H9 (cell line): ENCODE measurements around the gene PLPP7. TPM values are rescaled to one million over a fixed set of nuclear protein-coding genes. Genes with fewer than 3 reads are reported as not detected.

ENCODE experiments used
- DNase-seq: peaks from one replicate; pipeline ENCODE4 v3.0.0-alpha.2; 2017
- H2AFZ ChIP-seq: one replicate; pipeline ENCODE4 v1.6.1; 2013; ENCODE audit warnings: mild to moderate bottlenecking, low read length, control low read depth, moderate library complexity
- H2AK5ac ChIP-seq: 2 replicates; pipeline ENCODE4 v1.6.1; 2013; ENCODE audit warnings: low read length, control low read depth, mixed read lengths; ENCODE audit not compliant: insufficient read length
- H2BK120ac ChIP-seq: one replicate; pipeline ENCODE4 v1.6.1; 2013; ENCODE audit warnings: low read depth, mild to moderate bottlenecking, low read length, control low read depth, inconsistent platforms; ENCODE audit not compliant: poor library complexity, severe bottlenecking
- H2BK12ac ChIP-seq: 2 replicates; pipeline ENCODE4 v1.6.1; 2013; ENCODE audit warnings: low read length, control low read depth, mixed read lengths, low read depth; ENCODE audit not compliant: insufficient read length
- H2BK15ac ChIP-seq: 2 replicates; pipeline ENCODE4 v1.6.1; 2013; ENCODE audit warnings: low read depth, low read length, control low read depth
- H2BK20ac ChIP-seq: one replicate; pipeline ENCODE4 v1.6.1; 2013; ENCODE audit warnings: low read depth, mild to moderate bottlenecking, low read length, control low read depth, inconsistent platforms; ENCODE audit not compliant: poor library complexity, severe bottlenecking
- H2BK5ac ChIP-seq: 2 replicates; pipeline ENCODE4 v1.6.1; 2013; ENCODE audit warnings: low read length, control low read depth, mixed read lengths; ENCODE audit not compliant: insufficient read length
- H3K14ac ChIP-seq: 2 replicates; pipeline ENCODE4 v1.6.1; 2013; ENCODE audit warnings: low read length, control low read depth; ENCODE audit not compliant: insufficient read depth
- H3K18ac ChIP-seq: 2 replicates; pipeline ENCODE4 v1.6.1; 2013; ENCODE audit warnings: low read depth, mild to moderate bottlenecking, mixed read lengths, low read length, control low read depth; ENCODE audit not compliant: insufficient read length
- H3K23ac ChIP-seq: 2 replicates; pipeline ENCODE4 v1.6.1; 2013; ENCODE audit warnings: low read length, control low read depth, mixed read lengths, low read depth; ENCODE audit not compliant: insufficient read length
- H3K23me2 ChIP-seq: 2 replicates; pipeline ENCODE4 v1.6.1; 2013; ENCODE audit warnings: low read depth, mild to moderate bottlenecking, mixed read lengths, low read length, control low read depth; ENCODE audit not compliant: insufficient read length, poor library complexity, severe bottlenecking
- H3K27ac ChIP-seq: 2 replicates; pipeline ENCODE4 v1.5.1; 2013; ENCODE audit warnings: low read length, control low read depth, mixed read lengths, low read depth; ENCODE audit not compliant: insufficient read length
- H3K27me3 ChIP-seq: 2 replicates; pipeline ENCODE4 v1.6.1; 2013; ENCODE audit warnings: low read length, control low read depth, inconsistent platforms; ENCODE audit not compliant: insufficient read depth
- H3K4ac ChIP-seq: 2 replicates; pipeline ENCODE4 v1.6.1; 2013; ENCODE audit warnings: low read depth, mild to moderate bottlenecking, control low read depth, inconsistent platforms, low read length, moderate library complexity
- H3K4me1 ChIP-seq: 2 replicates; pipeline ENCODE4 v1.6.1; 2013; ENCODE audit warnings: low read length, control low read depth, inconsistent platforms; ENCODE audit not compliant: insufficient read depth
- H3K4me2 ChIP-seq: 2 replicates; pipeline ENCODE4 v1.6.1; 2013; ENCODE audit warnings: low read length, control low read depth, mixed read lengths; ENCODE audit not compliant: insufficient read length, insufficient read depth
- H3K56ac ChIP-seq: 2 replicates; pipeline ENCODE4 v1.6.1; 2013; ENCODE audit warnings: low read depth, mild to moderate bottlenecking, mixed read lengths, low read length, control low read depth; ENCODE audit not compliant: insufficient read length
- H3K79me1 ChIP-seq: 2 replicates; pipeline ENCODE4 v1.6.1; 2013; ENCODE audit warnings: low read depth, mild to moderate bottlenecking, moderate library complexity, low read length, control low read depth, inconsistent platforms; ENCODE audit not compliant: insufficient read depth, poor library complexity, severe bottlenecking
- H3K79me2 ChIP-seq: 2 replicates; pipeline ENCODE4 v1.6.1; 2013; ENCODE audit warnings: low read length, control low read depth, inconsistent platforms; ENCODE audit not compliant: insufficient read depth
- H3K9ac ChIP-seq: 2 replicates; pipeline ENCODE4 v1.6.1; 2013; ENCODE audit warnings: low read length, control low read depth, mixed read lengths; ENCODE audit not compliant: insufficient read length; ENCODE audit errors: extremely low read depth
- H3K9me3 ChIP-seq: one replicate; pipeline ENCODE4 v1.6.1; 2013; ENCODE audit warnings: low read depth, low read length, inconsistent platforms; ENCODE audit not compliant: control insufficient read depth
- H3T11ph ChIP-seq: one replicate; pipeline ENCODE4 v1.6.1; 2013; ENCODE audit warnings: mild to moderate bottlenecking, low read length, control low read depth, inconsistent platforms
- H4K20me1 ChIP-seq: one replicate; pipeline ENCODE4 v1.6.1; 2013; ENCODE audit not compliant: control insufficient read depth, insufficient read length, insufficient read depth
- H4K5ac ChIP-seq: 2 replicates; pipeline ENCODE4 v1.6.1; 2013; ENCODE audit warnings: low read depth, mild to moderate bottlenecking, mixed read lengths, low read length, control low read depth; ENCODE audit not compliant: insufficient read length
- H4K8ac ChIP-seq: replicated peaks from 2 replicates; pipeline ENCODE4 v1.6.1; 2013; ENCODE audit warnings: low read length, control low read depth, mixed read lengths, low read depth; ENCODE audit not compliant: insufficient read length
- H4K91ac ChIP-seq: 2 replicates; pipeline ENCODE4 v1.6.1; 2013; ENCODE audit warnings: low read depth, mild to moderate bottlenecking, moderate library complexity, mixed read lengths, low read length, control low read depth; ENCODE audit not compliant: insufficient read length
- H3K27ac Mint-ChIP-seq, 3 experiments: 2 replicates in 2 of 3; 3 replicates in 1 of 3; pipeline ENCODE4 v1.8.0; 2020 to 2021; ENCODE audit warnings: mixed read lengths in 3 of 3, mild to moderate bottlenecking in 1 of 3, moderate library complexity in 1 of 3
- H3K27me3 Mint-ChIP-seq: 2 replicates; pipeline ENCODE4 v1.8.0; 2021; ENCODE audit warnings: low read depth, mild to moderate bottlenecking, moderate library complexity, mixed read lengths
- H3K36me3 Mint-ChIP-seq, 3 experiments: 2 replicates in 2 of 3; 3 replicates in 1 of 3; pipeline ENCODE4 v1.8.0; 2020 to 2021; ENCODE audit warnings: low read depth in 3 of 3, mixed read lengths in 3 of 3; ENCODE audit not compliant: insufficient read depth in 1 of 3
- H3K4me1 Mint-ChIP-seq, 2 experiments: 2 replicates each; pipeline ENCODE4 v1.8.0; 2020; ENCODE audit warnings: mixed read lengths in 2 of 2
- H3K4me3 Mint-ChIP-seq, 2 experiments: 2 replicates in 1 of 2; 3 replicates in 1 of 2; pipeline ENCODE4 v1.8.0; 2020 to 2021; ENCODE audit warnings: mild to moderate bottlenecking in 2 of 2, mixed read lengths in 2 of 2, moderate library complexity in 1 of 2
- H3K9me3 Mint-ChIP-seq, 2 experiments: 2 replicates in 1 of 2; 3 replicates in 1 of 2; pipeline ENCODE4 v1.8.0; 2020; ENCODE audit warnings: mild to moderate bottlenecking in 2 of 2, mixed read lengths in 2 of 2, moderate library complexity in 1 of 2
- WGBS: extraction: QIAGEN DNeasy Blood & Tissue Kit; methylation state at CpG from one replicate; pipeline ENCODE4 v1.1.7; 2013; ENCODE audit warnings: missing lambda C conversion rate, low lambda C conversion rate, mixed read lengths; ENCODE audit not compliant: insufficient read length; ENCODE audit errors: extremely low coverage; 5-methylcytosine and 5-hydroxymethylcytosine counted together
- total RNA-seq: library from RNA; stranded (reverse); gene quantifications from 2 replicates; pipeline ENCODE4 v1.2.1, GENCODE V29; 2021
- TF ChIP-seq, protein P1 (sequence below): fragments of 200-600 bp; sonication (generic); conservative IDR thresholded peaks from 3 replicates; pipeline ENCODE4 v1.8.0; 2021; ENCODE audit warnings: antibody characterized with exemption, mild to moderate bottlenecking

Gene PLPP7
- total RNA-seq, 1 experiment from 2014 or later: 1.9 TPM

DNA sequence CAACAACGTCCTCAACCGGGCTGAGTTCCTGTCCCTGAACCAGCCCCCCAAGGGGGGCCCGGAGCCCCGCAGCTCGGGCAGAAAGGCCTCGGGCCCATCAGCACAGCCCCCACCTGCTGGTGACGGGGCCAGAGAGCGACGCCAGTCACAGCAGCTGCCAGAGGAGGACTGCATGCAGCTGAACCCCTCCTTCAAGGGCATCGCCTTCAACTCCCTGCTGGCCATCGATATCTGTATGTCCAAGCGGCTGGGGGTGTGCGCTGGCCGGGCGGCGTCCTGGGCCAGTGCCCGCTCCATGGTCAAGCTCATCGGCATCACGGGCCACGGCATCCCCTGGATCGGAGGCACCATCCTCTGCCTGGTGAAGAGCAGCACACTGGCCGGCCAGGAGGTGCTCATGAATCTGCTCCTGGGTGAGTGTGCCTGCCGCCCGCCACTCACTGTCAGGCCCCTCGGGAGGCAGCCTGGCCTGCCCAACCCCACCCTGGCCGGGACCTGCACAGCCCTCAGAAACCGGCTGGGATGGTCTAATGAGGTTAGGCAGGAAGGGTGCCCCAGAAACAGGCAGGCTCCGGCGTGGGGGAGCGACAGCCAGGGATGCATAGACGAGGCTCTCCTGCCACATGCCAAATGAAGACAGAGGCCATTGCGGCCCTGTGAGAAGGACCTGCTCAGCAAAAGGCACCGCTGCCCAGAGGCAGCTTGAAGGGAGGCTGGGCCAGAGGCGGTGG is 678 bp downstream of the PLPP7 start:
- H3K9me3 Mint-ChIP-seq: no peaks in the 10 kb centered on the region
- Histone ChIP-seq H2BK15ac (no peak overlapping the region), H3K79me2 (no peaks in the 10 kb centered on the region), H3K9me3 (no peaks in the 10 kb centered on the region), H3K23me2 (no peaks in the 10 kb centered on the region), H2BK20ac (no peak overlapping the region), H3K4me1 (no peaks in the 10 kb centered on the region; the same call in 1 of the 2 replicates), H2AFZ (no peak overlapping the region), H3K4me2 (no peak overlapping the region), H4K91ac (no peak overlapping the region), H3K18ac (no peak overlapping the region), H3K56ac (no peak overlapping the region), H3K14ac (no peak overlapping the region; the same call in 1 of the 2 replicates), H3K27me3 (no peaks in the 10 kb centered on the region), H2BK12ac (no peak overlapping the region), H2AK5ac (no peak overlapping the region), H3K9ac (no peak overlapping the region), H3K4ac (no peak overlapping the region), H3T11ph (no peak overlapping the region), H2BK120ac (no peak overlapping the region), H3K27ac (no peak overlapping the region), H3K23ac (no peak overlapping the region), H4K20me1 (peaks cover 2% of the 10 kb centered on the region), H4K5ac (no peak overlapping the region), H3K79me1 (no peaks in the 10 kb centered on the region), H2BK5ac (no peak overlapping the region), H4K8ac (no peak overlapping the region)
- peaks cover 0 to 2% (median 0%) of the 10 kb centered on the region in 3 experiments; a peak in 2 of 7 replicates for H3K36me3 Mint-ChIP-seq
- H3K27ac Mint-ChIP-seq: no peak overlapping the region
- WGBS: no CpG with 5 or more reads among the region's 34 CpGs
- TF ChIP-seq, protein P1, sequence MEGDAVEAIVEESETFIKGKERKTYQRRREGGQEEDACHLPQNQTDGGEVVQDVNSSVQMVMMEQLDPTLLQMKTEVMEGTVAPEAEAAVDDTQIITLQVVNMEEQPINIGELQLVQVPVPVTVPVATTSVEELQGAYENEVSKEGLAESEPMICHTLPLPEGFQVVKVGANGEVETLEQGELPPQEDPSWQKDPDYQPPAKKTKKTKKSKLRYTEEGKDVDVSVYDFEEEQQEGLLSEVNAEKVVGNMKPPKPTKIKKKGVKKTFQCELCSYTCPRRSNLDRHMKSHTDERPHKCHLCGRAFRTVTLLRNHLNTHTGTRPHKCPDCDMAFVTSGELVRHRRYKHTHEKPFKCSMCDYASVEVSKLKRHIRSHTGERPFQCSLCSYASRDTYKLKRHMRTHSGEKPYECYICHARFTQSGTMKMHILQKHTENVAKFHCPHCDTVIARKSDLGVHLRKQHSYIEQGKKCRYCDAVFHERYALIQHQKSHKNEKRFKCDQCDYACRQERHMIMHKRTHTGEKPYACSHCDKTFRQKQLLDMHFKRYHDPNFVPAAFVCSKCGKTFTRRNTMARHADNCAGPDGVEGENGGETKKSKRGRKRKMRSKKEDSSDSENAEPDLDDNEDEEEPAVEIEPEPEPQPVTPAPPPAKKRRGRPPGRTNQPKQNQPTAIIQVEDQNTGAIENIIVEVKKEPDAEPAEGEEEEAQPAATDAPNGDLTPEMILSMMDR: no peak
- peaks cover 2% of the 10 kb centered on the region for H3K27me3 Mint-ChIP-seq
- no peak for DNase-seq
- H3K4me3 Mint-ChIP-seq: no peak overlapping the region
- H3K4me1 Mint-ChIP-seq: peaks cover 13 to 18% of the 10 kb centered on the region in 2 experiments
